Astrocyte (in vitro differentiated cells and primary cell): ENCODE results near the gene CLDN6.

Experiments used
- EZH2 ChIP-seq: IDR thresholded peaks from 2 replicates; pipeline ENCODE4 v1.6.1; 2012; ENCODE audit warnings: mild to moderate bottlenecking, low read length, inconsistent platforms; ENCODE audit not compliant: insufficient read depth
- TF ChIP-seq, protein P1 (sequence below): IDR thresholded peaks from 2 replicates; pipeline ENCODE4 v1.5.1; 2011; ENCODE audit warnings: low read depth, mild to moderate bottlenecking, inconsistent platforms, low read length, moderate library complexity; ENCODE audit not compliant: insufficient read depth

DNA sequence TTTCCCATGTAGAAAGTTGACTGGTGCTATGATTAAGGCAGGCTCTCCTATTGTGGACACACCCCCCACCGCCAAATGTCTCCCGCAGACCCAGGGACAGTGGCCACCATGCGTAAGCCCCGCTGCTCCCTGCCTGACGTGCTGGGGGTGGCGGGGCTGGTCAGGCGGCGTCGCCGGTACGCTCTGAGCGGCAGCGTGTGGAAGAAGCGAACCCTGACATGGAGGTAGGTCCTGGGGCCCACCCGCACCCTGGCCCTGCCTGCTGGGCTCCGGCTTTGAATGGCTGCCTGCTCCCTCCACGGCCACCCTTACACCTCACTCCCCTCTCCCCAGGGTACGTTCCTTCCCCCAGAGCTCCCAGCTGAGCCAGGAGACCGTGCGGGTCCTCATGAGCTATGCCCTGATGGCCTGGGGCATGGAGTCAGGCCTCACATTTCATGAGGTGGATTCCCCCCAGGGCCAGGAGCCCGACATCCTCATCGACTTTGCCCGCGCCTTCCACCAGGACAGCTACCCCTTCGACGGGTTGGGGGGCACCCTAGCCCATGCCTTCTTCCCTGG lies 32.0 kb upstream of the CLDN6 start:
- TF ChIP-seq, protein P1, sequence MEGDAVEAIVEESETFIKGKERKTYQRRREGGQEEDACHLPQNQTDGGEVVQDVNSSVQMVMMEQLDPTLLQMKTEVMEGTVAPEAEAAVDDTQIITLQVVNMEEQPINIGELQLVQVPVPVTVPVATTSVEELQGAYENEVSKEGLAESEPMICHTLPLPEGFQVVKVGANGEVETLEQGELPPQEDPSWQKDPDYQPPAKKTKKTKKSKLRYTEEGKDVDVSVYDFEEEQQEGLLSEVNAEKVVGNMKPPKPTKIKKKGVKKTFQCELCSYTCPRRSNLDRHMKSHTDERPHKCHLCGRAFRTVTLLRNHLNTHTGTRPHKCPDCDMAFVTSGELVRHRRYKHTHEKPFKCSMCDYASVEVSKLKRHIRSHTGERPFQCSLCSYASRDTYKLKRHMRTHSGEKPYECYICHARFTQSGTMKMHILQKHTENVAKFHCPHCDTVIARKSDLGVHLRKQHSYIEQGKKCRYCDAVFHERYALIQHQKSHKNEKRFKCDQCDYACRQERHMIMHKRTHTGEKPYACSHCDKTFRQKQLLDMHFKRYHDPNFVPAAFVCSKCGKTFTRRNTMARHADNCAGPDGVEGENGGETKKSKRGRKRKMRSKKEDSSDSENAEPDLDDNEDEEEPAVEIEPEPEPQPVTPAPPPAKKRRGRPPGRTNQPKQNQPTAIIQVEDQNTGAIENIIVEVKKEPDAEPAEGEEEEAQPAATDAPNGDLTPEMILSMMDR: no peak
- TF ChIP-seq EZH2: no peak
